ENCODE results near the gene TMPRSS13. TPM values are rescaled to one million over a fixed set of nuclear protein-coding genes. Genes with fewer than 3 reads are reported as not detected.

TMPRSS13 gene
- total RNA-seq, 3 donors from 2014 or later (not counting 1 experiment from before 2014, with no cell fraction given) = 1.6 to 1.8 (median 1.8) TPM

DNA sequence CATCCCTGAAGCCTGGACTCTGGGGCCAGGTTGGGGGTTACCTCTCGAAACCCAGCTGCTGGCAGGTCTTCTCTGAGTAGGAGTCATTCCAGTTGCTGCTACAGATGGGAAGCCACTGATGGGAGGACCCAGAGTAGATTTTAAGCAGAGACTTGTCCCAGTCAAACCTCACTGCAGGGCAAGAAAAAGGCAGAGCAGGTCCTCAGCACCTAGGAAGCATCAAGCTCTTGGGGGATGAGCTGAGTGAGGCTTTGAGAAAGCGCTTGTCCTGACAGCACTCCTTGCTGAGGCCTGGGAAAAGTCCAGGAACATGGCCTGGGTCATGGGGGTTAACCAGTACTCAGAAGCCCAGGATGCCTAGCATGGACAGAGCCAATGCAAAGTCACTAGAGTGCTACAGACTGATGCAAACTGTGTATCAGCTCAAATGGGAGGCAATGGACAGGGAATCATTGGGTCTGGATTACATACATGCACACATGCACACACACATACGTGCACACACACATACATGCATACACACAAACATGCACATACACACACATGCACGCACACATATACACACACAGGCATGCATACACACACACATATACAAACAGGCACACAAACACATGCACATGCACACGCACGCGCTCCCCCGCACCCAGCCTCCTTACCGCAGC, 15.3 kb downstream of the TMPRSS13 start:
- H3K9me3 ChIP-seq (ENCODE audit: control insufficient read depth, insufficient read depth, low read length) = no peaks in the 10 kb centered on the region
- Mint-ChIP-seq H3K27ac (no peak overlapping the region), H3K36me3 (no peaks in the 10 kb centered on the region), H3K4me1 (peaks cover 0 to 21% of the 10 kb centered on the region in 2 donors), H3K27me3 (ENCODE audit: low read depth in 2 of 2) (peaks cover 0 to 12% of the 10 kb centered on the region in 2 donors), H3K9me3 (no peaks in the 10 kb centered on the region), H3K4me3 (no peak overlapping the region)
- H3K27ac ChIP-seq (ENCODE audit: low read length) = no peak overlapping the region
- no peaks in the 10 kb centered on the region for H3K36me3 ChIP-seq (ENCODE audit: control insufficient read depth, insufficient read depth, low read length)
- DNase-seq = no peak
- H3K4me3 ChIP-seq (ENCODE audit: low read length) = no peak overlapping the region
- TF ChIP-seq, protein P1, sequence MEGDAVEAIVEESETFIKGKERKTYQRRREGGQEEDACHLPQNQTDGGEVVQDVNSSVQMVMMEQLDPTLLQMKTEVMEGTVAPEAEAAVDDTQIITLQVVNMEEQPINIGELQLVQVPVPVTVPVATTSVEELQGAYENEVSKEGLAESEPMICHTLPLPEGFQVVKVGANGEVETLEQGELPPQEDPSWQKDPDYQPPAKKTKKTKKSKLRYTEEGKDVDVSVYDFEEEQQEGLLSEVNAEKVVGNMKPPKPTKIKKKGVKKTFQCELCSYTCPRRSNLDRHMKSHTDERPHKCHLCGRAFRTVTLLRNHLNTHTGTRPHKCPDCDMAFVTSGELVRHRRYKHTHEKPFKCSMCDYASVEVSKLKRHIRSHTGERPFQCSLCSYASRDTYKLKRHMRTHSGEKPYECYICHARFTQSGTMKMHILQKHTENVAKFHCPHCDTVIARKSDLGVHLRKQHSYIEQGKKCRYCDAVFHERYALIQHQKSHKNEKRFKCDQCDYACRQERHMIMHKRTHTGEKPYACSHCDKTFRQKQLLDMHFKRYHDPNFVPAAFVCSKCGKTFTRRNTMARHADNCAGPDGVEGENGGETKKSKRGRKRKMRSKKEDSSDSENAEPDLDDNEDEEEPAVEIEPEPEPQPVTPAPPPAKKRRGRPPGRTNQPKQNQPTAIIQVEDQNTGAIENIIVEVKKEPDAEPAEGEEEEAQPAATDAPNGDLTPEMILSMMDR (IDR thresholded peaks at IDR 0.05) = no peak
- WGBS (ENCODE audit: insufficient coverage) = 94% methylated on average over 9 of the region's 9 CpGs
- intact Hi-C loops (cut with micrococcal nuclease) = no loop called here
- no peak for ATAC-seq
- no peaks in the 10 kb centered on the region for H3K4me1 ChIP-seq (ENCODE audit: control insufficient read depth, insufficient read depth, low read length)
- H3K27me3 ChIP-seq (ENCODE audit: control insufficient read depth, insufficient read depth, low read length) = no peaks in the 10 kb centered on the region

DNA sequence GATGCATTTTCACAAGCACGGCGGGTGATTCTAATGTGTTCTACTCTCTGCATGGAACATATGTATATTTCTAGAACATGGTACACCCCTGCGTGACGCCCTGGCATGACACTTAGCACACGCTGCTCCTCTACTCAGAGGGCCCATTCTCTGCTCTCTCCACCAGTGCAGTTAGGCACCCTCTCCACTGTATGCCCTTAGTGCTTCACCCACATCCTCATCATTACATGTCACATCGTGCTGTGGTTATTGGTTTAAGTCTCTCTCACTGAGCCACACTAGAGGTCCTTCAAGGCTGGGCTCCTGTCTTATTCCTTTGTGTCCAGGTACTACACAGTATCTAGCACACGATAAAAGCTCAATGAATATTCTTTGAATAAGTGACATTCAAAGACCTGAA, 16.7 kb downstream of the TMPRSS13 start:
- Histone ChIP-seq H3K9me3 (ENCODE audit: control insufficient read depth, insufficient read depth, low read length) (no peaks in the 10 kb centered on the region), H3K4me3 (ENCODE audit: low read length) (no peak overlapping the region), H3K4me1 (ENCODE audit: control insufficient read depth, insufficient read depth, low read length) (peaks cover 2% of the 10 kb centered on the region), H3K27ac (ENCODE audit: low read length) (no peak overlapping the region), H3K27me3 (ENCODE audit: control insufficient read depth, insufficient read depth, low read length) (no peaks in the 10 kb centered on the region), H3K36me3 (ENCODE audit: control insufficient read depth, insufficient read depth, low read length) (no peaks in the 10 kb centered on the region)
- TF ChIP-seq, protein P1 (IDR thresholded peaks at IDR 0.05) = no peak
- DNase-seq (no peak), ATAC-seq (peak in 2 of 3 donors; percentile 41 to 50)
- H3K36me3 Mint-ChIP-seq = no peaks in the 10 kb centered on the region
- H3K9me3 Mint-ChIP-seq = no peaks in the 10 kb centered on the region
- intact Hi-C loops (cut with micrococcal nuclease) = no loop called here
- no peak overlapping the region for H3K4me3 Mint-ChIP-seq
- H3K4me1 Mint-ChIP-seq = peaks cover 7 to 27% of the 10 kb centered on the region in 2 donors
- peaks cover 0 to 12% of the 10 kb centered on the region in 2 donors for H3K27me3 Mint-ChIP-seq (ENCODE audit: low read depth in 2 of 2)
- 87% methylated on average over 7 of the region's 7 CpGs for WGBS (ENCODE audit: insufficient coverage)
- H3K27ac Mint-ChIP-seq = no peak overlapping the region

DNA sequence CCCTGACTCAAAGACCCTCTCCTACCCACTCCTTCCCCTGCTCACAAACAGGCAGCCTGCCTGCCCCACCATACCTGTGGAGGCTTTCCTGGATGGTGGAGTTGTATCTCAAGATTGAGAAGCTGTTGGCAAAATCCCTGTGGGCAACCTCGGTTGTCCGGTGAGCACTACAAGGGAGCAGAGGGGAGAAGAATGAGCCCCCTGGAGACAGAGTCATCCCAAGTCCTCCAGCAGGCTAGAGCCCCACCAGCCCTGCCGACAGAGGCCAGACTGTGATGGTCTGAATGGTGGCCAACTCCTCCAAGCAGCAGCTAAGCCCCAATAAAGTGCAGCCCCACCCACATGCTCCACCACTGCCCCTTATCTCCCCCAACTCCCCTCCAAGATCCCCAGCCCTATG, 17.5 kb downstream of the TMPRSS13 start:
- H3K27me3 ChIP-seq (ENCODE audit: control insufficient read depth, insufficient read depth, low read length) = no peaks in the 10 kb centered on the region
- TF ChIP-seq, protein P1 (IDR thresholded peaks at IDR 0.05) = no peak
- intact Hi-C loops (cut with micrococcal nuclease) = no loop called here
- H3K36me3 Mint-ChIP-seq = no peaks in the 10 kb centered on the region
- H3K4me1 Mint-ChIP-seq = peaks cover 10 to 31% of the 10 kb centered on the region in 2 donors
- H3K27ac ChIP-seq (ENCODE audit: low read length) = no peak overlapping the region
- peaks cover 6% of the 10 kb centered on the region for H3K4me1 ChIP-seq (ENCODE audit: control insufficient read depth, insufficient read depth, low read length)
- DNase-seq = no peak
- H3K4me3 Mint-ChIP-seq = no peak overlapping the region
- no peak for ATAC-seq
- WGBS (ENCODE audit: insufficient coverage) = 92% methylated on average over 3 of the region's 3 CpGs
- no peak overlapping the region for H3K27ac Mint-ChIP-seq
- H3K4me3 ChIP-seq (ENCODE audit: low read length) = no peak overlapping the region
- no peaks in the 10 kb centered on the region for H3K9me3 Mint-ChIP-seq
- H3K9me3 ChIP-seq (ENCODE audit: control insufficient read depth, insufficient read depth, low read length) = no peaks in the 10 kb centered on the region
- no peaks in the 10 kb centered on the region for H3K36me3 ChIP-seq (ENCODE audit: control insufficient read depth, insufficient read depth, low read length)
- H3K27me3 Mint-ChIP-seq (ENCODE audit: low read depth in 2 of 2) = peaks cover 0 to 12% of the 10 kb centered on the region in 2 donors

All from natural killer cell (primary cell).